Daoy (cell line): ENCODE measurements around the gene NEGR1. TPM values are rescaled to one million over a fixed set of nuclear protein-coding genes. Genes with fewer than 3 reads are reported as not detected.

Experiments
- DNase-seq: peaks from one replicate; pipeline ENCODE4 v3.0.0-alpha.2; 2015; ENCODE audit warnings: low read depth
- total RNA-seq: library from RNA; depleted of rRNA; stranded (reverse); fragments of >200 nt; shearing (Covaris generic); gene quantifications from 2 replicates; pipeline ENCODE4 v1.2.3, GENCODE V29; 2014

The NEGR1 gene
- total RNA-seq, 1 experiment from 2014 or later: 16.3 TPM

DNA sequence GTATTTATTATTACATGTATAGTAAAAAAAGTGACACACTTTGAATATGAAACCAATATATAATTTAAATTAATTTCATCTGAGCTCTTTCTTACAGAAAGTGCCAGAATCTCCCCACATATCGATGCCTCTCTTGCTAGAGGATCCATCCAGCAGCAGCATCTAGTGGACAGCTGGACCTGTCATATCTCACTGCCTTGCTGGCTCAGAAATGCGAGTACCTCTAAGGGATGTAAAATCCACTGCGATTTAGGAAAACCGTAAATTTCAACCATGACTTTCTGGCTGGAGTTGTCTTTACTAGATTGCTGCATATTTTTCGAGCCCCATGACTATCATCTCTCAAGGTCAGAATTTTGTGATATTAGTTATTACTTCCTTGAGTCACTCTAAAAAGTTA lies 333.8 kb downstream of the NEGR1 start:
- no peak for DNase-seq

DNA sequence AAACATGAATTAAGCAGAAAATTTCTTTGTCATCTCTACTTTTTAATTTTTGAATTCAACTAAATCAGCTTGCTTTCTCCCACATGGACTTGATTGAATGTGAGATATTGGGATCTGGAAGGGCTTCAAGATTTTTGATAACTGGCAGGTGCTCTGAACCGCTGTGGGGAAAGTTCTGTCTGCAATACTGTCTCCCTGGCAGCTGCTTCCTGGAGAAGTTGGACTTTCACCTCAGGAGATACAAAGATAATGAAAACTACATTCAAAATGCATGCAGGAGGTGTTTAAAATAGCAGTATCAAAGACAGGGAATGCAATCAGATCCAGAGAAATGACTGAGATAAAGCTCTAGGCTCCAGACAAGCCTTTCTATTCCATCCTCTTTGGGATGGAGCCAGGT lies 338.3 kb downstream of the NEGR1 start:
- no peak for DNase-seq

GRCh38 chr1:71940261-71940660 lies 342.1 kb downstream of the NEGR1 start:
- DNase-seq: no peak

GRCh38 chr1:71930511-71930910 lies 351.8 kb downstream of the NEGR1 start:
- DNase-seq: no peak

GRCh38 chr1:71921935-71922559 lies 360.3 kb downstream of the NEGR1 start:
- no peak for DNase-seq

- DNase-seq: no peak
These were observed 361.1 kb downstream of the NEGR1 start for GRCh38 chr1:71921204-71921603.

DNA sequence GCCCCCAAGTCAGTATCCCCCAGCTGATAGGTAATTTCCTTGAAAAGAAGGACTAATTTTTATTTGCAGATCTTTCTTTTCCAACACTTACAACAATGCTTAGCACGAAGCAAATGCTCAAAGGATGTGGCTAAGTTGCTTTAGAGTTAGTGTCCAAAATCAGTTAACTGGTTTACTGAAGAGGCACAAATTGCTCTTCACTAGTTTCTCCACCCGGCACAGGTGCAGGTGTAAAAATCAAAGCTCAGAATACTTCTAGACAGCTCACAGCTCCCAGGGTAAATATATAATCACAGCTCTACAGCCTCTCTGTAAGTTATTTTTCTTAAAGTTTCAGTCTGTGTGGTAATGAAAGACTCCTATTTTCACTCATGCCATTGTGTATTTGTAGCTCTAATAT lies 361.8 kb downstream of the NEGR1 start:
- no peak for DNase-seq

GRCh38 chr1:71919811-71920509 lies 362.4 kb downstream of the NEGR1 start:
- DNase-seq: no peak

- no peak for DNase-seq
These were observed 363.7 kb downstream of the NEGR1 start for GRCh38 chr1:71918630-71919029.

GRCh38 chr1:71916894-71917293 lies 365.4 kb downstream of the NEGR1 start:
- DNase-seq: peak; percentile 37

DNA sequence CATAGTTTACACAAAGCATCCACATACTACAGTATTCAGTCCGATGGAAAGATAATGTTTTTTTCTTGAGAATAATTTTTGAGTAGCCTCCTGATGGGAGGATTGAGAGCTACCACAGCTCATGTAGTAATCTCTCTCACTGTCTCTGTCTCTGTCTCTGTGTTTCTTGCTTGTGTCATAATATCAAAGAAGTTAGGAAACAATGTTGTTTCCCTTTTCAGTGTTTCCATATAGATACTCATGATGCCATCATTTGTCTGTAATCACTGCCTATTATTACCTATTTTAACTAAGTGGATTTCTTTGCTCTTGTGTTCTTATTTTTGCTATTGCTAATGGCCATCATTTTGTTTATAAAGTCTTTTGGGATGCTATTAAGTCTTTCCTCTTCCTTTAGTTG lies 367.7 kb downstream of the NEGR1 start:
- DNase-seq: no peak

DNA sequence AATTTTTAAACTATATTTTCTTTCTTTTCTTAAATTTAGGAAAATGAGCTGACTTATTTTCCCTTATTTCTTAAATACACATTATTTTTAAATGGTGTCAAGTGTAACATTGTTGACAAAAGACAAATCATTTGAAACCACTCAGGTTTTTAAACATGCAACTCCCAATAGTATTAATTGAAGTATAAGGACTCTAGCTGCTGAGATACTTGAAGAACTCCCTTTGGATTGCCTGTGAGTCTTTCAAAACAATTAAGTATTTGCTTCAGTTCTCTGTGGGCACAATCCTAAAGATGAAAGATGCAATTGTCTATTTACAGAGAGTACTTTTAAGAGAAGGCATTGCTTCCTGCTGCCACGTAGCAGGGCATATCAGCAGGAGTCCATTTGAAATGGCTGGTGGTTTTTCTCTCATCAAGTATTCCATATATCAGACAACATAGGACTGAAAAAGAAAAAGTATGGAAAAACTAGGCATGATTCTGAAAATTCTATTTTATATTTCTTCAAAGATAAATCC lies 373.4 kb downstream of the NEGR1 start:
- DNase-seq: no peak

GRCh38 chr1:71908303-71908702 lies 374.0 kb downstream of the NEGR1 start:
- DNase-seq: no peak

DNA sequence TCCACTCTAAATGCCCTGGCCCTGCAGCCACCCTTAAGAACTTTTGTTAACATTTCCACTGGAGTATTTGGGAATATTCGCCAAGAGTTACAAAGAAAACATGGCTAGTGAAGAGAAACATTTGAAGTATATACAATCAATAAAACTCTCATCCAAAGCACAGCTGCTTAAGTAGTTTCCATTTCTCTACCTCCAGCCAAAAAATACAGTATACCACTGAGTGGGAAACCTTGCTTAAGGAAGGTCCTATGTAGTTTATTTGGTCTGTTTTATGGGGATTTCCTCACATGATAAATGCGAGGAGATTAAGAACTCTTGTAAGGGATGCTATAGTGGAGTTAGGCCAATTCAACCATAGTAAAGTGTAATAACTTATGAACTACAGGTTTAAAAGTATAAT lies 382.5 kb downstream of the NEGR1 start:
- DNase-seq: no peak

DNA sequence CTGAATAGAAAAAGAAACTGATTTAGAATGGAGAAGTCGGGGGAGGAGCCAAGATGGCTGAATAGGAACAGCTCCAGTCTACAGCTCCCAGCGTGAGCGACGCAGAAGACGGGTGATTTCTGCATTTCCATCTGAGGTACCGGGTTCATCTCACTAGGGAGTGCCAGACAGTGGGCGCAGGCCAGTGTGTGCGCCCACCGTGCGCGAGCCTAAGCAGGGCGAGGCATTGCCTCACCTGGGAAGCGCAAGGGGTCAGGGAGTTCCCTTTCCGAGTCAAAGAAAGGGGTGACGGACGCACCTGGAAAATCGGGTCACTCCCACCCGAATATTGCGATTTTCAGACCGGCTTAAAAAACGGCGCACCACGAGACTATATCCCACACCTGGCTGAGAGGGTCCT lies 394.2 kb downstream of the NEGR1 start:
- DNase-seq: peak; percentile 10

DNA sequence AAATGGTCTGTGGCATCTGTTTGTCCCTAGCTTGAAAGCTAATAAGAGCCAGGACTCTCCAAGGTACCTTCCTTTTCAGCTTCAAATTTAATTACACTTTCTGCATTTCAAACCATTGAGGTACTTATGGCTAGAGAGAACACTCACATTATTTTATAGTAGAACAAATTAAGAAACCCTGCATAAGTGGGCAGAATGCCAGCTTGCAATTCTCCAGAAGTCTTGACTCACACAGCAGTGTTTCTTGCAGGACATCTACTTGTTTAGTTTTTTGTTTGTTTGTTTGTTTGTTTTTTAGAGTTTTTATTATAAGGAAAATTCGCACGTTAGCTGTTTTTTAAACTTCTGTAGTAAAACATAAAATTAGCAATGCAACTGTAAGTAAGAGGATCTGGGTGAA lies 397.2 kb downstream of the NEGR1 start:
- DNase-seq: no peak

GRCh38 chr1:71882637-71883036 lies 399.7 kb downstream of the NEGR1 start:
- DNase-seq: no peak

GRCh38 chr1:71882226-71882625 lies 400.1 kb downstream of the NEGR1 start:
- DNase-seq: no peak

- DNase-seq: no peak
These were observed 400.7 kb downstream of the NEGR1 start for GRCh38 chr1:71881611-71882010.

DNA sequence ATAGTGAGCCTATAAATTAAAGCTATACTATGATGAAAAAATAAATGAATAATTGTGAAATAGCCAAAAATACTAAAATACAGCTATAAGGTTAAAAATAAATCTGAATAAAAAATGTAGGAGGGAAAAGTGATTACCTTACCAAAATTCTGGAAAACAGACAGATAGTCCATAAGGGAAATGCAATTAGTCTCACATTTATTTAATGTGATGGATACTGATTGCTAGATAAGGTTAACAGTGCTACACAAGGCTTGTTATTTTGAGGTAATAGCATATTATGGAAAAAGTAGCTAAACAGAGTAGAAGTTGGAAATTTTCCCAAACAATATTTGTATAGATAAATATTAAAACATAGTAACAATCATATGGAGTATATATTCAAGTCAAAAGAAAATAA lies 413.0 kb downstream of the NEGR1 start:
- DNase-seq: no peak

DNA sequence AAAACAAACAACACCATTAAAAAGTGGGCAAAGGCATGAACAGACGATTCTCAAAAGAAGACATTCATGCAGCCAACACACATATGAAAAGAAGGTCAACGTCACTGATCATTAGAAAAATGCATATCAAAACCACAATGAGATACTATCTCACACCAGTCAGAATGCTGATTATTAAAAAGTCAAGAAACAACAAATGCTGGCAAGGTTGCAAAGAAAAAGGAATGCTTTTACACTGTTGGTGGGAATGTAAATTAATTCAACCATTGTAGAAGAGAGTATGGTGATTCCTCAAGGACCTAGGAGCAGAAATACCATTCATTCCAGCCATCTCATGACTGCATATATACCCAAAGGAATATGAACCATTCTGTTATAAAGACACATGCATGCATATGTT lies 419.6 kb downstream of the NEGR1 start:
- no peak for DNase-seq

- peak; percentile 23 for DNase-seq
These were observed 421.3 kb downstream of the NEGR1 start for GRCh38 chr1:71861022-71861421.

DNA sequence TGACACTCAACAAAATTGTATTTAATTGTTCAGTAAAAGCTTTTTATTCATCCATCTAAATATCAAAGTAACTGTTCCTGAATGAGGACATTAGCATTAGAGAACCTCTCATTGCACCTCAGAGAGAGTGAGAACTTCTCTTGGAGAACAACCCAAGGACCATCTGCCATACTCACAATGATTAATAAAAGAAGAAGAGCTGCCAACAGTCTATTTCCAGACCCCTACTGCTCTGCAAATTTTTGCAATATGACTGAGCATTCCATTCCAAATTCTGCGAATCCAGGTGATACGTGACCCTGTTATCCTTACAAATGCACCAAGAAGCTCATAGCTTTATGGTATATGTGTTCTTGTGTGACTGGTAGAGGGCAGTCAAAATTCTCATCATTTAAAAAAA lies 422.5 kb downstream of the NEGR1 start:
- DNase-seq: no peak

DNA sequence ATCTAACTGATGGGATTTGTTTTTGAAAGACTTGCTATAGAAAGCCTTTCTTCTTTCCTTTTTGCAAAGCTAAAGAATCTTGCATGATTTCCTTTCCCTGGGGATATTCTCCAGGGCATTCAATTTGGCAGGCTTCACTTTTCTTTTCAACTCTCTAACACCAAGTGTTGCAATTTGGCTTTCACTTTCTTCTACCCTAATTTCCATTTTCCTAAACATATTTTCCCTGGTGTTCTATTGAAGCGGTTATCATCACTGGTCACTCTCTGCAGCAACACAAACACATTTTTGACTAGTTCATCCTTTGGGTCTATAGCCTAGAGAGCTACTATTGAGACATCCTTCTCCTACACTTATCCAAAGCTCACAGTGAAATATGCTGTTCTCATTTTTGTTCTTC lies 424.5 kb downstream of the NEGR1 start:
- DNase-seq: no peak
